WI38 (cell line): ENCODE data around the gene TMEM132C.

ENCODE experiments used
- H3K4me3 ChIP-seq: 2 replicates; pipeline ENCODE4 v1.5.1; 2011; ENCODE audit warnings: low read depth, mild to moderate bottlenecking, control low read depth, low read length
- TF ChIP-seq, protein P1 (sequence below): IDR thresholded peaks from 2 replicates; pipeline ENCODE4 v1.5.1; 2012; ENCODE audit warnings: low read depth, mild to moderate bottlenecking, control low read depth, low read length

Gene TMEM132C

DNA sequence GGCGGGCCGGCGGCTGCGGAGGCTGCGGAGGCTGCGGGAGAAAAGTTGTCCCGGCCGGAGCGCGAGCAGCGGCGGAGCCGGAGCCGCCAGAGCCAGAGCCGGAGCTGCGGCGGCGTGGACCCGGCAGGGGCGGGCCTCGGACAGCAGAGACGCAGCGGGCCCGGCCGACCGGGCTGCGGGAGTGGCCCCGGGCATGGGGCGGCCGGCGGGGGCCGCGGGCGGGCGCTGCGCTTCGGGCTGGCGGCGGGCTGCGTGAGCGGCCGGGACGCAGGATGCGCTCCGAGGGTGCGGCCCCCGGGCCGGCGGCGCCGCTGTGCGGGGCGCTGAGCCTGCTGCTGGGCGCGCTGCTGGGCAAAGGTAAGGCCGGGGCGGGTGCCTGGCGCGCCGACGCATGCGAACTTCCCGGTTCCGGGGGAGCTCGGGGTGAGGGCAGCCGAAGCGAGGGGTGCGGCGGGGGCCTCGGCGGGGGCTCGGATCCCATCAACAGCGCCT is at the start of gene TMEM132C:
Gene TMEM132C (plus strand): TSS at position 40 of the 492 bp plus-strand sequence. CDS start 233 bp downstream, at position 273.
- H3K4me3 ChIP-seq: no peak within 1 kb of the TSS
- TF ChIP-seq, protein P1, sequence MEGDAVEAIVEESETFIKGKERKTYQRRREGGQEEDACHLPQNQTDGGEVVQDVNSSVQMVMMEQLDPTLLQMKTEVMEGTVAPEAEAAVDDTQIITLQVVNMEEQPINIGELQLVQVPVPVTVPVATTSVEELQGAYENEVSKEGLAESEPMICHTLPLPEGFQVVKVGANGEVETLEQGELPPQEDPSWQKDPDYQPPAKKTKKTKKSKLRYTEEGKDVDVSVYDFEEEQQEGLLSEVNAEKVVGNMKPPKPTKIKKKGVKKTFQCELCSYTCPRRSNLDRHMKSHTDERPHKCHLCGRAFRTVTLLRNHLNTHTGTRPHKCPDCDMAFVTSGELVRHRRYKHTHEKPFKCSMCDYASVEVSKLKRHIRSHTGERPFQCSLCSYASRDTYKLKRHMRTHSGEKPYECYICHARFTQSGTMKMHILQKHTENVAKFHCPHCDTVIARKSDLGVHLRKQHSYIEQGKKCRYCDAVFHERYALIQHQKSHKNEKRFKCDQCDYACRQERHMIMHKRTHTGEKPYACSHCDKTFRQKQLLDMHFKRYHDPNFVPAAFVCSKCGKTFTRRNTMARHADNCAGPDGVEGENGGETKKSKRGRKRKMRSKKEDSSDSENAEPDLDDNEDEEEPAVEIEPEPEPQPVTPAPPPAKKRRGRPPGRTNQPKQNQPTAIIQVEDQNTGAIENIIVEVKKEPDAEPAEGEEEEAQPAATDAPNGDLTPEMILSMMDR: no peak

DNA sequence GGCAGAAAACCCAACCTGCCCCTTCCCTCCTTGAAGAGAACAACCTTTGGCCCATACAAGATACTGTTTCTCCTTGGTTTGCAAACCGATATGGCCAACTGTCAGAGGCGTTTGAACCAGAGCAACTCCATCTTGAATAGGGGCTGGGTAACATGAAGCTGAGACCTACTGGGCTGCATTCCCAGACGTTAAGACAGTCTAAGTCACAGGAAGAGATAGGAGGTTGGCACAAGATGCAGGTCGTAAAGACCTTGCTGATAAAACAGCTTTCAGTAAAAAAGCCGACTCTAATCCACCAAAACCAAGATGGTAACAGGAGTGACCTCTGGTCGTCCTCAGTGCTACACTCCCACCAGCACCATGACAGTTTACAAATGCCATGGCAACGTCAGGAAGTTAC is 42.7 kb upstream of the TMEM132C start:
- TF ChIP-seq, protein P1: no peak
- H3K4me3 ChIP-seq: no peak overlapping the region

DNA sequence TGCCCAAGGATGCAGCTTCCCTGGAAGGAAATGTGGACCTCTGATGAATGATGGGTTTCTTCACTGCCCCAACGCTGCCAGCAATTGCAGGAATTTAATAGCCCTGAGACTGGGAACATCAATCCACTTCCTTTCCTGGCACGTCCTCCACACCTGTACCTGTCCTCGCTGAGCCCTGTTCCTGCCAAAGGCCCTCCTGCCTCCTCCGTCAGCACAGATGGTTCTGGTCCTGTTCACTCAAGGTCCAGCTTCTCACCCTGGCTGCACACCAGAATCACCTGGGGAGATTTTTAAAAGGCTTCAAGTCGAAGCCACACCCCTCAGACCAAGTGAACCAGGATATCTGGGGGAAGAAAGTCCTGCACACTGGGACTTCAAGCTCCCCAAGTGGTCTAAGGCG is 38.4 kb upstream of the TMEM132C start:
- TF ChIP-seq, protein P1: no peak

DNA sequence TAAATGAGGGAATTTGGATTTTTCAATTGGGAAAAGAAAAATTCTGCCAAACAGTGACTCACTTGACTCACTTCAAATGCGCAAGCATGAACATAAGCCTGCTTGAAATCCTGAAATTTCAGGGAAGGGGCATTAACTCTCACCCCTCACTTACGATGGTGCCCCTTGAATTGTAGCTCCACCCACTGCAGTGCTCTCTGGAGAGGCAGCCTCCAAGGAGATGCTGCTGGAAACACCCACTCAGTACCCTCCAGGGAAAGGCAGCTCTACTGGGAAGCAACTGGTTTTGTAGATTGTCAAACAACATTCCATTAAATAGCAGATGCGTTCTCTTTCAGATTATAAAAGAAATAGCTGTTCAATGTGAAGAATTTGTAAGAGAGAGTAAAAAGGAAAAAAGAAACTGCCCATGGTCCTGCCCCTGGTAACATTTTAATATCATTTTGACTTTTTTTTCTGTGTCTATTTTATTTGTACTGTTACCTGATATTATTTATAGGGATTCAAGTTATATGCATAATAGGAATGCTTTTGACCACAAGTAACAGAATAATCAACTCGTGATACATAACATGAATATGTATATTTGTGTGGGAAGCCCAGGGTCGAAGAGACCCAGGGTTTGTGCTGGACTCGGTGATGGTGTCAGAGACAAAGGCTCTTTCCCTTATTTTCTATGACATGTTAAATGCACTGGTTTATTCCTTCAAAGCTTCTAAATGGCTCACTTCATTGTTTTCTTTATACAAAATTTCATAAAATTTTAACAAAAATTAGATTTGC is 31.1 kb upstream of the TMEM132C start:
- H3K4me3 ChIP-seq: no peak overlapping the region
- TF ChIP-seq, protein P1: no peak

More for the DNA sequence above, 38.4 kb upstream of the TMEM132C start:
- H3K4me3 ChIP-seq: no peak overlapping the region

DNA sequence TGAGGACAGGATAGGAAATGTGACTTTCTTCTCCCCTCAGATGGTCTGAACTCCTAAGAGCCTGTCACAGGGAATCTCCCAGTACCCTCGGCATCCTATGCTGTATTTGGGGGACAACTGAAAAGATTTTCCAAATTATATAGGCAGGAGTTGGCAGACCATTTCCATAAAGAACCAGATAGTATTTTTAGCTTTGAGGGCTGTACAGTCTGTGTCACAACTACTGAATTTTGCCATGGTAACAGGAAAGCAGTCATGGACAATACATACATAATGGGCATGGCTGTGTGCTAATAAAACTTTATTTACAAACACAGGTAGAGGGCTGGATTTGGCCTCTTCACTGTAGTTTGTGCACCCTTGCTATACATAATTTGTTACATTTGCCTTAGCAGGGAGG is 30.4 kb upstream of the TMEM132C start:
- H3K4me3 ChIP-seq: no peak overlapping the region
- TF ChIP-seq, protein P1: no peak

DNA sequence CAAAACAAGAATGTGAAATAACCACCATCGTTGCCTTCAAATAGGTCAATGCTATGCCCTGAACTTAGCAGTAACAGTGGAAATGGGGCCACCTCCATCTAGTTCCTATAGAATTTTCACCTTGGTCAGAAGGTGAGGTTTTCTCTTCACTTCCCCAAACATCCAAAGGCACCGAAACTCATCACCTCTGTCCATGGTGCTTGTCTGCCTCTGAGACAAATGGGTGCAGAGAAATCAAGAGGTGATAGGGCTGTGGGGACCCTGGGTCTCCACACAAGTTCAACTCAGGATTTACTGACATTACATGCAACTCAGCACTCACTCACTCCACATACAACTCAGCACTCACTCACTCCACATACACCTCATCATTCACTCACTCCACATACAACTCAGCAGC is 26.2 kb upstream of the TMEM132C start:
- TF ChIP-seq, protein P1: no peak

DNA sequence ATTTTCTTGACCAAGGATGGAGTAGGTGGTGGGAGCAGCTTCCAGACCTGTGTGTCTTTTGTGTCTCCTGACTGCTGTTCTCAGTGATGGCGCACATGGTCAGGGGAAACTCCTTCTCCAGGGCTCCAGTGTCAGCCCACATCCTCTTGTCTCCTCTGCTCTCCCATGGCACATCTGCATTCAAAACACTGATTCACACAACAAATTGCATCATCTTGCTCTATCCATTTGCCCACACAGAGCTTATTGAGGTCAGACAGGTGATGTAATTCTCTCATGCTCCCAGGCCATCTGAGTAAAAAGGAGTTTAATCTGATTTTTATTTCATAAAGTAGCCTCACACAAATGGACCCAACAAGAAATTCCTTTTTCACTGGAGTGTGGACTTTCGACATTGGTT is 21.8 kb upstream of the TMEM132C start:
- no peak overlapping the region for H3K4me3 ChIP-seq
- TF ChIP-seq, protein P1: no peak

More for the DNA sequence above, 26.2 kb upstream of the TMEM132C start:
- no peak overlapping the region for H3K4me3 ChIP-seq
